D721Med (cell line): ENCODE results near the gene SH3RF2.
"Not testable (repeated sequence)": the region's sequence is repeated elsewhere in the genome, so short reads cannot be mapped to it uniquely, and the experiment has no call there.

Source experiments
- DNase-seq: peaks from one replicate; pipeline ENCODE4 v3.0.0; 2011; ENCODE audit warnings: low spot score; ENCODE audit not compliant: insufficient read length
- FAIRE-seq: peaks from 2 replicates; lab custom pipeline; 2011; peaks lifted over from hg19 to GRCh38; lab: Jason Lieb, UNC
- TF ChIP-seq, protein P1 (sequence below): IDR thresholded peaks from 2 replicates; pipeline ENCODE4 v1.5.1; 2012; ENCODE audit warnings: mild to moderate bottlenecking, control low read depth; ENCODE audit not compliant: insufficient read depth; ENCODE audit errors: missing control alignments

Gene SH3RF2

DNA sequence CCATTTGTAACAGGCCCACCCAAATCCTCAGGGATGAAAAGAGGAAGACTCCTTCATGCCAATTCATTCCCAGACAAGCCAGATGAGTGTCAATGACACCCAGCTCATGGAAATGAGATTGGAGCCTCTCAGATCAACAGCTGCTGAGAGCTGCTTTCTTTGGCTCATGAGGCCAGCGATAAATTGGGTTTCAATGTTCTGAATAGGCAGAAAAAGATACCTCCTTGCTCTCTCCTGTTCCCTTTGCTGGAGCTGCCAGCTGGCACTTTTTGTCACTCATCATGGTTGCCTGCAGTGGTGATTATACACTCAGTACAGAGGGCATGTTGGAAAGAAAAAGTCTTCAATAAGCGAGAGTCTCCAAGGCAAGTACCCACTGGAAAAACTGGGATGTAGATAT, 47.1 kb downstream of the SH3RF2 start:
- TF ChIP-seq, protein P1, sequence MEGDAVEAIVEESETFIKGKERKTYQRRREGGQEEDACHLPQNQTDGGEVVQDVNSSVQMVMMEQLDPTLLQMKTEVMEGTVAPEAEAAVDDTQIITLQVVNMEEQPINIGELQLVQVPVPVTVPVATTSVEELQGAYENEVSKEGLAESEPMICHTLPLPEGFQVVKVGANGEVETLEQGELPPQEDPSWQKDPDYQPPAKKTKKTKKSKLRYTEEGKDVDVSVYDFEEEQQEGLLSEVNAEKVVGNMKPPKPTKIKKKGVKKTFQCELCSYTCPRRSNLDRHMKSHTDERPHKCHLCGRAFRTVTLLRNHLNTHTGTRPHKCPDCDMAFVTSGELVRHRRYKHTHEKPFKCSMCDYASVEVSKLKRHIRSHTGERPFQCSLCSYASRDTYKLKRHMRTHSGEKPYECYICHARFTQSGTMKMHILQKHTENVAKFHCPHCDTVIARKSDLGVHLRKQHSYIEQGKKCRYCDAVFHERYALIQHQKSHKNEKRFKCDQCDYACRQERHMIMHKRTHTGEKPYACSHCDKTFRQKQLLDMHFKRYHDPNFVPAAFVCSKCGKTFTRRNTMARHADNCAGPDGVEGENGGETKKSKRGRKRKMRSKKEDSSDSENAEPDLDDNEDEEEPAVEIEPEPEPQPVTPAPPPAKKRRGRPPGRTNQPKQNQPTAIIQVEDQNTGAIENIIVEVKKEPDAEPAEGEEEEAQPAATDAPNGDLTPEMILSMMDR = no peak
- DNase-seq (no peak), FAIRE-seq (no peak)

- TF ChIP-seq, protein P1 = no peak
- FAIRE-seq (no peak), DNase-seq (no peak)
These were observed 47.7 kb downstream of the SH3RF2 start for GRCh38 chr5:145984072-145984471.

DNA sequence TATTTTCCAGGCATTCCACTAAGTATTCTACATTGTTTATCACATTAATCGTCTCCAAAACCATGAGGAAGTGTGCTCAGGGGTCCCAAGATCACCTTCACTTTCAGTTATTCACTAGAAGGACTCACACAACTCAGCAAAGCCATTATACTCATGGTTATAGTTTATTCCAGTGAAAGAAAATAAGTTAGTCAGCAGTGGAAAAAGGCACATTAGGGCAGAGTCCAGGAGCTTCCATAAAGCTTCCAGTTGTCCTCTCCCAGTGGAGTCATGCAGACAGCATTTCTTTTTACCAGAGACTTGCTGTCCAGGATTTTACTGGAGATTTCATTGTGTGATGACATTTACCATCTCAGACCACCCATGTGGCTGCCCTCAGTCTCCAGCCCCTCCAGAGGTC, 51.5 kb downstream of the SH3RF2 start:
- FAIRE-seq (no peak), DNase-seq (no peak)
- TF ChIP-seq, protein P1 = no peak

GRCh38 chr5:145988993-145989392, 52.6 kb downstream of the SH3RF2 start:
- FAIRE-seq = no peak
- DNase-seq = no peak
- TF ChIP-seq, protein P1 = no peak

DNA sequence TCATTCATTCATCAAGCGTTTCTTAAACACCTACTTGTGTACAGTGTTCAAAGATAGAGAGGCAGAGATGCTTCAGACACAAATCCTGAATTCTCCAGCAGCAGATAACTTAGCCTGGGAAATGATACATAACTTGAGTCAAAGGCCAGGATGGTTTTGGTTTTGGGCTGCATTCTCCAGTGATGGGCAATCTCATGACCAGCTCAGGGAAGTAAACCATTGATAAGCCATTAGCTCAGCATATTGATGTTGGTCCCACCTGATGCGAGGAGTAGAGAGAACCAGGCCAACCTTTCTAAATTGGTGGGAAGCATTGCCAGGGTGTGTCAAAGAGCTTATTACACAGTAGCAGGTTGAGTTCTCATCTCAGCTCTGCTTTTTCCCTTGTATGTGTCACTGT, 53.0 kb downstream of the SH3RF2 start:
- FAIRE-seq (no peak), DNase-seq (no peak)
- TF ChIP-seq, protein P1 = no peak

DNA sequence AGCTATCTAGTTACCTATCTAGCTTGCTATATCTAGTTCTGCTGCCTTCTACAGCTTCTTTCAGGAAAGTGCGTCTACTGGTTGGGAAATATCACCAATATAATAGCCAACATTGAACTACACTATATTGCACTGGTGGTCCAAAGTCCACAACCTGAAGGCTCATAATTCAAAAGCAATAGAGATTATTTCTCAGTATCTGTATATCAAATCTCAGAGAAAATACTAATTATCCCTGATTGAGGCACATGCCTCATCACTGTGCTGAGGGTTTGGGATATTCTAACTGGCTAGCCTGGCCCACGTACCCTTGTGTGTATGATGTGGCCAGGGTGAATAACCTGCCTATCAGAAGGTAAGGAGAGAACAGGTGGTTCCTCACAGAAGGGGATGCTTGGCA, 53.8 kb downstream of the SH3RF2 start:
- DNase-seq (no peak), FAIRE-seq (no peak)
- TF ChIP-seq, protein P1 = no peak

DNA sequence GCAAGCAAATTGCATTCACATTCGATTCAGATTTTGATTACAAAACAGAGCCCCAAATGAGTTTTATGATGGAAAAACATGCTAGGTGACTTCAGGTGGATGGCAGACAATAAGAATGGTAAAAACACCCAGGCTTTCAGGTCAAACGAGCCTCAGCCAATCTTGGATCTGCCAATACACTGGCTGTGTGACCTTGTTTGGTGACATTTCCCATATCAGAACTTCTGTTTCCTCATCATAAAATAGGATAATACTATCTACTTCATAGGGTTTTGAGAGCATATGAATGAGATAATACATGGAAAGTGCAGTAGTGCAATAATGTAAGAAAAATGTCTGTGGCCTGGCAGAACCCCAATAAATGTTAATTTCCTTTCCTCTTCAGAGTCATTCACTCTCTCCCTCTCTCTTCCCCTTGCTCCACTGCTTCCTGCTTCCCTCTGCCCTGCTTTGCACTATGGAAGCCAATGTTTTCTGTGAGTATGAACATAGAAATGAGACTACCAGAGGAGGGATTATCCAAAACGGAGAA, 54.7 kb downstream of the SH3RF2 start:
- TF ChIP-seq, protein P1 = no peak
- FAIRE-seq (no peak), DNase-seq (no peak)

DNA sequence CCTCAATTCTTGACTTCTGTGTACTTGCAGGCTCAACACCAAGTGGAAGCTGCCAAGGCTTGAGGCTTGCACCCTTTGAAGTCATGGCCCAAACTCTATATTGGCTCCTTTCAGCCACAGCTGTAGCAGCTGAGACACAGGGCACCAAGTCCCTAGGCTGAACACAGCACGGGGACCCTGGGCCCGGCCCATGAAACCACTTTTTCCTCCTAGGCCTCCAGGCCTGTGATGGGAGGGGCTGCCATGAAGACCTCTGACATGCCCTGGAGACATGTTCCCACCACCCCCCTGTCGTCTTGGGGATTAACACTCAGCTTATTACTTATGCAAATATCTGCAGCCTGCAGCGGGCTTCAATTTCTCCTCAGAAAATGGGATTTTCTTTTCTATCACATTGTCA, 57.2 kb downstream of the SH3RF2 start:
- not testable (repeated sequence) for FAIRE-seq, DNase-seq
